K562 (cell line): Measurements from ENCODE around the gene VPS50. TPM values are rescaled to one million over a fixed set of nuclear protein-coding genes. Genes with fewer than 3 reads are reported as not detected.

Source experiments
- ATAC-seq: fragments of 200-7000 bp; cut with Tn5 transposase; 3 replicates; pipeline ENCODE4 v1.9.1; 2020; ENCODE audit warnings: moderate library complexity
- BruUV-seq: library from RNA; stranded (reverse); fragments of 400-500 nt; replicated peaks from 2 replicates; lab custom pipeline; 2021; lab: Mats Ljungman, UMichigan
- CTCF ChIA-PET: fragments of 300-600 bp; formaldehyde crosslinking; extraction: SDS; loops from one replicate; lab custom pipeline; 2021; ENCODE audit warnings: low intra/inter-chr PET ratio; lab: Yijun Ruan, JAX
- POLR2A ChIA-PET: fragments of 300-600, 350-650 bp; sonication (Branson Sonifier 250); formaldehyde crosslinking; extraction: SDS; loops from one replicate; lab custom pipeline; 2021; ENCODE audit warnings: antibody characterized with exemption, inconsistent platforms; lab: Yijun Ruan, JAX
- DNase-seq, 4 experiments: peaks; one replicate each; pipeline versions ENCODE4 v3.0.0 to v3.0.0-alpha.2; 2011 to 2018; ENCODE audit warnings: low spot score in 3 of 4, mixed read lengths in 3 of 4; ENCODE audit errors: extremely low read depth in 1 of 4
- FAIRE-seq: peaks from 2 replicates; lab custom pipeline; 2011; peaks lifted over from hg19 to GRCh38; lab: Jason Lieb, UNC
- H2AFZ ChIP-seq: 2 replicates; pipeline ENCODE4 v1.6.0; 2011; ENCODE audit warnings: low read depth, low read length, control low read depth, inconsistent platforms
- H3K27ac ChIP-seq: fragments of 200-600 bp; 3 replicates; pipeline ENCODE4 v1.8.0; 2011; ENCODE audit warnings: low read depth, mild to moderate bottlenecking, control low read depth, inconsistent platforms, low read length, moderate library complexity, mixed read lengths; ENCODE audit errors: extremely low read depth
- H3K27me3 ChIP-seq, 2 experiments: fragments of 300-600 bp in 1 of 2; 2 replicates in 1 of 2; 3 replicates in 1 of 2; pipeline versions ENCODE4 v1.6.0 to v1.8.0; 2011; ENCODE audit warnings: inconsistent platforms in 2 of 2, low read length in 2 of 2, mild to moderate bottlenecking in 1 of 2, mixed read lengths in 1 of 2, moderate library complexity in 1 of 2; ENCODE audit not compliant: control insufficient read depth in 2 of 2, insufficient read depth in 2 of 2
- H3K36me3 ChIP-seq: fragments of 300-600 bp; 3 replicates; pipeline ENCODE4 v1.8.0; 2011; ENCODE audit warnings: mild to moderate bottlenecking, low read length, inconsistent platforms; ENCODE audit not compliant: control insufficient read depth, insufficient read depth
- H3K4me1 ChIP-seq, 2 experiments: fragments of 200-600 bp in 1 of 2; replicated peaks in 1 of 2; 2 replicates in 1 of 2; 3 replicates in 1 of 2; pipeline versions ENCODE4 v1.5.1 to v1.8.0; 2011; ENCODE audit warnings: inconsistent platforms in 2 of 2, low read length in 2 of 2, mild to moderate bottlenecking in 1 of 2, mixed read lengths in 1 of 2, moderate library complexity in 1 of 2; ENCODE audit not compliant: control insufficient read depth in 2 of 2, insufficient read depth in 2 of 2
- H3K4me2 ChIP-seq: 2 replicates; pipeline ENCODE4 v1.6.1; 2011; ENCODE audit warnings: low read length, control low read depth, inconsistent platforms, mixed read lengths; ENCODE audit not compliant: insufficient read depth
- H3K4me3 ChIP-seq: fragments of 200-600 bp; sonication (generic), shearing (Covaris generic); 2 replicates; pipeline ENCODE4 v1.5.1; 2016; ENCODE audit warnings: control low read depth, inconsistent platforms
- H3K79me2 ChIP-seq: fragments of 200-600 bp; 3 replicates; pipeline ENCODE4 v1.8.0; 2011; ENCODE audit warnings: low read length, inconsistent platforms; ENCODE audit not compliant: control insufficient read depth, insufficient read depth
- H3K9ac ChIP-seq, 2 experiments: 2 replicates each; pipeline versions ENCODE4 v1.6.0 to v1.6.1; 2011; ENCODE audit warnings: low read depth in 2 of 2, low read length in 2 of 2, control low read depth in 1 of 2, inconsistent platforms in 1 of 2, mild to moderate bottlenecking in 1 of 2, mixed read lengths in 1 of 2; ENCODE audit not compliant: insufficient read depth in 1 of 2
- H3K9me1 ChIP-seq: one replicate; pipeline ENCODE4 v1.6.0; 2011; ENCODE audit warnings: inconsistent platforms, mild to moderate bottlenecking, low read length, moderate library complexity; ENCODE audit not compliant: control insufficient read depth, insufficient read depth
- H3K9me3 ChIP-seq: replicated peaks from 2 replicates; pipeline ENCODE4 v1.5.1; 2011; ENCODE audit warnings: low read depth, low read length, inconsistent platforms; ENCODE audit not compliant: control insufficient read depth, insufficient read depth
- H4K20me1 ChIP-seq: replicated peaks from 2 replicates; pipeline ENCODE4 v1.6.1; 2011; ENCODE audit warnings: low read length, inconsistent platforms, mixed read lengths; ENCODE audit not compliant: control insufficient read depth, insufficient read depth
- DIDO1 ChIP-seq: fragments of 450-650 bp; IDR thresholded peaks from 2 replicates; pipeline ENCODE4 v1.6.1; 2016; ENCODE audit warnings: low read depth, missing biosample characterization, missing genetic modification characterization
- DLX4 ChIP-seq: fragments of 250-450 bp; sonication (Bioruptor Pico); IDR thresholded peaks from 2 replicates; pipeline ENCODE4 v1.6.1; 2021; ENCODE audit warnings: mild to moderate bottlenecking
- HDAC1 ChIP-seq, 2 experiments: fragments of 450-650 bp; IDR thresholded peaks; 2 replicates each; pipeline ENCODE4 v1.6.1; 2016 to 2017; ENCODE audit warnings: inconsistent platforms in 1 of 2, mild to moderate bottlenecking in 1 of 2, moderate library complexity in 1 of 2
- PREB ChIP-seq: sonication (generic); formaldehyde crosslinking; IDR thresholded peaks from 2 replicates; pipeline ENCODE4 v1.8.1; 2023; ENCODE audit warnings: mild to moderate bottlenecking, missing genetic modification reagents
- RAD21 ChIP-seq, 2 experiments: fragments of 250-450 bp in 1 of 2; fragments of 450-650 bp in 1 of 2; sonication (Bioruptor Pico) in 1 of 2; formaldehyde crosslinking in 1 of 2; IDR thresholded peaks in 1 of 2; conservative IDR thresholded peaks in 1 of 2; 2 replicates each; pipeline versions ENCODE4 v1.4.0 to v1.8.0; 2020 to 2022; ENCODE audit warnings: mild to moderate bottlenecking in 2 of 2, moderate library complexity in 1 of 2
- SMAD1 ChIP-seq: fragments of 150-350 bp; IDR thresholded peaks from 2 replicates; pipeline ENCODE4 v1.6.1; 2014; ENCODE audit warnings: low read length, low read depth; ENCODE audit not compliant: partially characterized antibody
- SNAPC5 ChIP-seq: fragments of 250-450 bp; sonication (Bioruptor Pico); IDR thresholded peaks from 2 replicates; pipeline ENCODE4 v1.8.0; 2021; ENCODE audit warnings: moderate library complexity, mild to moderate bottlenecking, inconsistent platforms
- ZBTB11 ChIP-seq, 3 experiments: fragments of 200-800 bp in 1 of 3; fragments of 250-450 bp in 1 of 3; fragments of 450-650 bp in 1 of 3; sonication (Bioruptor Pico) in 1 of 3; sonication (Bioruptor generic) in 1 of 3; formaldehyde crosslinking in 1 of 3; IDR thresholded peaks; 2 replicates each; pipeline versions ENCODE4 v1.6.1 to v1.8.0; 2016 to 2022; ENCODE audit warnings: mild to moderate bottlenecking in 2 of 3, missing genetic modification characterization in 2 of 3, missing compliant biosample characterization in 1 of 3, moderate library complexity in 1 of 3
- ZNF766 ChIP-seq: fragments of 200-800 bp; sonication (Bioruptor generic); conservative IDR thresholded peaks from 2 replicates; pipeline ENCODE4 v1.6.1; 2016; ENCODE audit warnings: missing genetic modification characterization, missing compliant biosample characterization
- WGBS: fragments of 100-300 bp; shearing (Covaris generic); methylation state at CpG from one replicate; pipeline ENCODE4 v1.1.6; 2016; ENCODE audit warnings: low coverage, mixed read lengths; ENCODE audit not compliant: insufficient coverage; ENCODE audit errors: missing lambda C conversion rate; 5-methylcytosine and 5-hydroxymethylcytosine counted together
- in situ Hi-C: fragments of 300-500 bp; cut with MboI; formaldehyde crosslinking; loops from 4 replicates; pipeline ENCODE4 v1.15.0; 2018; ENCODE audit warnings: inconsistent platforms, mixed read lengths
- intact Hi-C: fragments of 100-400 bp; cut with micrococcal nuclease; formaldehyde crosslinking; loops from 2 replicates; pipeline ENCODE4 v1.14.2; 2022
- polyA plus RNA-seq, 8 experiments: library from polyadenylated mRNA; depleted of rRNA in 4 of 8; stranded (reverse) in 5 of 8; unstranded in 3 of 8; fragments of >200 nt; fragmentation: Nextera tagmentation in 2 of 8; fragmentation: Illumina TruSeq in 1 of 8; extraction: Ambion mirVana in 2 of 8; extraction: Trizol in 1 of 8; gene quantifications; 2 replicates each; pipeline versions ENCODE4 v1.2.1 to v1.2.3, GENCODE V29; 2011 to 2014; ENCODE audit warnings: inconsistent platforms in 1 of 8, missing spikeins in 1 of 8
- total RNA-seq, 7 experiments: library from RNA; depleted of rRNA in 6 of 7; stranded (reverse); fragments of >200 nt in 6 of 7; fragmentation: Illumina TruSeq in 2 of 7; extraction: Trizol in 2 of 7; gene quantifications; 2 replicates each; pipeline versions ENCODE4 v1.2.1 to v1.2.3, GENCODE V29; 2011 to 2021; ENCODE audit warnings: low replicate concordance in 1 of 7

VPS50 gene
- total and polyA plus RNA-seq, 9 of the 15 experiments (the other 6 are each of a cell fraction or from before 2014, with no cell fraction given), result 10.5 to 29.4 (median 15.8) TPM

DNA sequence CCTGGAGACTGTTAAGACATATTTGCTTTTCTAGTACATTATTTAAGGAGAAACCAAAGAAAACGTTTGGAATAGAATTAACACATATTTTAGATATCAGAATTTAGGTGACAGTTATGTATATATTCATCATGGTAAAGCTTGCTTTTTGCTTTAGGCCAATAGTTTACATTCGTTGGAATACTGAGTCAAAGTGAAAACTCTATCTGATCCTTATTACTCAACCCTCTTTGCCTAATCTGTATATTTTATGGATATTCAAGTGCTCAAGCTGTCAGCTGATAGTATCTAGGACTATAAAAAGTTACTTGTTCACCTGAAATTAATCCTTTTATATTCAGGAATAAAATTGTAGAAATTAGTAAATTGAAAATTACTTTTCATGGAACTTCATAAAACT lies 61.1 kb downstream of the VPS50 start:
- intact Hi-C loops, result no loop called here
- ChIA-PET CTCF (no interaction called here), POLR2A (no interaction called here)
- H2AFZ ChIP-seq, result no peak overlapping the region
- H3K4me3 ChIP-seq, result no peak overlapping the region
- H3K36me3 ChIP-seq, result no peaks in the 10 kb centered on the region
- no peaks in the 10 kb centered on the region for H3K9me3 ChIP-seq
- no peaks in the 10 kb centered on the region for H3K79me2 ChIP-seq
- no peaks in the 10 kb centered on the region for H4K20me1 ChIP-seq
- no peak overlapping the region for H3K4me2 ChIP-seq
- H3K4me1 ChIP-seq, result no peaks in the 10 kb centered on the region
- no peaks in the 10 kb centered on the region for H3K9me1 ChIP-seq
- BruUV-seq, result no TSS peak
- WGBS, result 6% methylated on average over 2 of the region's 2 CpGs
- no peak for TF ChIP-seq HDAC1 (IDR thresholded peaks at IDR 0.05)
- TF ChIP-seq DLX4 (CRISPR knock-in tag), result no peak
- no peak for TF ChIP-seq ZNF766 (CRISPR knock-in tag)
- no peak for TF ChIP-seq ZBTB11 (CRISPR knock-in tag; IDR thresholded peaks at IDR 0.05)
- TF ChIP-seq SMAD1, result no peak
- no peak for TF ChIP-seq RAD21 (CRISPR knock-in tag; conservative IDR thresholded peaks at IDR 0.05 in 1 of 2, IDR thresholded peaks at IDR 0.05 in 1 of 2)
- no peak for TF ChIP-seq DIDO1 (tag)
- no peak for TF ChIP-seq SNAPC5 (CRISPR knock-in tag)
- TF ChIP-seq PREB, result no peak
- TF ChIP-seq, all 486 proteins: peak for 0
- ATAC-seq, result no peak
- Histone ChIP-seq H3K27ac (no peak overlapping the region), H3K9ac (no peak overlapping the region), H3K27me3 (no peaks in the 10 kb centered on the region)
- no peak for DNase-seq
- no peak for FAIRE-seq
- in situ Hi-C loops, result no loop called here
